ENCODE results near the gene TK1. TPM values are rescaled to one million over a fixed set of nuclear protein-coding genes. Genes with fewer than 3 reads are reported as not detected.

Gene TK1
- 121 and 148 TPM in 2 replicates for total RNA-seq

GRCh38 chr17:78186692-78187595 lies at the start of gene TK1, which contains the start of gene AFMID:
Gene TK1, minus strand, starts transcription at chr17:78187052. Its CDS starts 58 bp downstream, at chr17:78186994.
Gene AFMID, plus strand, starts transcription at chr17:78187362. Its CDS starts 9 bp downstream, at chr17:78187371.

GRCh38 chr17:78230996-78231935 lies 44.4 kb upstream of the TK1 start, which contains the start of gene TMEM235:
Gene TMEM235, plus strand, starts transcription at chr17:78231631. Its CDS starts 393 bp downstream, at chr17:78232024.

GRCh38 chr17:78214016-78214705 lies 27.3 kb upstream of the TK1 start, which contains the start of gene BIRC5:
Gene BIRC5, plus strand, starts transcription at chr17:78214253. Its CDS starts 64 bp downstream, at chr17:78214317.

GRCh38 chr17:78168242-78168902 lies 18.5 kb downstream of the TK1 start, which contains the start of gene SYNGR2:
Gene SYNGR2, plus strand, starts transcription at chr17:78168581. Its CDS starts 36 bp downstream, at chr17:78168617.

GRCh38 chr17:78130437-78131101 lies 56.3 kb downstream of the TK1 start, which contains the start of gene TMC8:
Gene TMC8, plus strand, starts transcription at chr17:78130771. Its CDS starts 818 bp downstream, at chr17:78131589.

GRCh38 chr17:78128551-78129350 lies 58.1 kb downstream of the TK1 start, which contains the start of gene TMC6:
Gene TMC6, minus strand, starts transcription at chr17:78128755. Its CDS starts 1,923 bp downstream, at chr17:78126832.

Other genes starting within 250 kb of the TK1 start
- gene TNRC6C, start 228.3 kb downstream of the TK1 start, total RNA-seq, result 2.6 and 4.3 TPM in 2 replicates
- 35.1 and 42.7 TPM in 2 replicates for gene TMC6, start 58.3 kb downstream of the TK1 start, total RNA-seq
- gene TMC8, start 56.3 kb downstream of the TK1 start, total RNA-seq, result under 0.01 and 0.76 TPM in 2 replicates
- not detected in 2 replicates for gene C17orf99, start 40.7 kb downstream of the TK1 start, total RNA-seq
- 27.6 and 28.3 TPM in 2 replicates for gene SYNGR2, start 18.5 kb downstream of the TK1 start, total RNA-seq
- 50.3 and 65.5 TPM in 2 replicates for gene AFMID, start 310 bp upstream of the TK1 start, total RNA-seq
- gene BIRC5, start 27.2 kb upstream of the TK1 start, total RNA-seq, result 61.1 and 64.4 TPM in 2 replicates
- under 0.01 and 0.46 TPM in 2 replicates for gene TMEM235, start 44.6 kb upstream of the TK1 start, total RNA-seq
- 24.0 and 63.2 TPM in 2 replicates for gene SOCS3, start 173.0 kb upstream of the TK1 start, total RNA-seq
- 45.1 and 58.8 TPM in 2 replicates for gene PGS1, start 191.6 kb upstream of the TK1 start, total RNA-seq